ENCODE results near the gene PERM1.

DNA sequence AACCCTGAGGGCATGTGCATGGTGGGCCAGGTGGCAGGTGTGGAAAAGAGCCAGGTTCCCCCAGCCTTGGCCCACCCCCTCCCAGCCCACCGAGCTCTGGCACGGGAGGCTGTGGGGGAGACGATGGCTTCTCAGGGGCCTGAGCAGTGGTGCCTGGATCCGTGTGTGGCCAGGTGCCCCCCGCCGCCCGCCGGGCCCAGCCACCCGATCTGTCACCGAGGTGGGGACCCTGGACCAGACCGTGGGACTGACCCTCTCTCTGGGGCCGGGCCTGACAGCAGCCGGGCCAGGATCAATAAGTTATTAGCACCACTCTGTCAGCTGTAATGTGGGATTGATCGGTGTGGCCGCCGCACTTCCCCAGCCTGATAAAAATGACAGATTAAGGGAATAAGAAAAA is 44.4 kb downstream of the PERM1 start:
- TF ChIP-seq, protein P1, sequence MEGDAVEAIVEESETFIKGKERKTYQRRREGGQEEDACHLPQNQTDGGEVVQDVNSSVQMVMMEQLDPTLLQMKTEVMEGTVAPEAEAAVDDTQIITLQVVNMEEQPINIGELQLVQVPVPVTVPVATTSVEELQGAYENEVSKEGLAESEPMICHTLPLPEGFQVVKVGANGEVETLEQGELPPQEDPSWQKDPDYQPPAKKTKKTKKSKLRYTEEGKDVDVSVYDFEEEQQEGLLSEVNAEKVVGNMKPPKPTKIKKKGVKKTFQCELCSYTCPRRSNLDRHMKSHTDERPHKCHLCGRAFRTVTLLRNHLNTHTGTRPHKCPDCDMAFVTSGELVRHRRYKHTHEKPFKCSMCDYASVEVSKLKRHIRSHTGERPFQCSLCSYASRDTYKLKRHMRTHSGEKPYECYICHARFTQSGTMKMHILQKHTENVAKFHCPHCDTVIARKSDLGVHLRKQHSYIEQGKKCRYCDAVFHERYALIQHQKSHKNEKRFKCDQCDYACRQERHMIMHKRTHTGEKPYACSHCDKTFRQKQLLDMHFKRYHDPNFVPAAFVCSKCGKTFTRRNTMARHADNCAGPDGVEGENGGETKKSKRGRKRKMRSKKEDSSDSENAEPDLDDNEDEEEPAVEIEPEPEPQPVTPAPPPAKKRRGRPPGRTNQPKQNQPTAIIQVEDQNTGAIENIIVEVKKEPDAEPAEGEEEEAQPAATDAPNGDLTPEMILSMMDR (IDR thresholded peaks at IDR 0.05) = no peak
- no peak for TF ChIP-seq POLR2A (IDR thresholded peaks at IDR 0.05)

Data from prostate gland (tissue), 2 donors.